ENCODE measurements around the gene MAP3K21. TPM values are rescaled to one million over a fixed set of nuclear protein-coding genes. Genes with fewer than 3 reads are reported as not detected.

The MAP3K21 gene
- total RNA-seq: 1 to 10 TPM in 3 of 4 donors, under 1 TPM in 1; 0.26 to 5.6 (median 2.0) TPM

DNA sequence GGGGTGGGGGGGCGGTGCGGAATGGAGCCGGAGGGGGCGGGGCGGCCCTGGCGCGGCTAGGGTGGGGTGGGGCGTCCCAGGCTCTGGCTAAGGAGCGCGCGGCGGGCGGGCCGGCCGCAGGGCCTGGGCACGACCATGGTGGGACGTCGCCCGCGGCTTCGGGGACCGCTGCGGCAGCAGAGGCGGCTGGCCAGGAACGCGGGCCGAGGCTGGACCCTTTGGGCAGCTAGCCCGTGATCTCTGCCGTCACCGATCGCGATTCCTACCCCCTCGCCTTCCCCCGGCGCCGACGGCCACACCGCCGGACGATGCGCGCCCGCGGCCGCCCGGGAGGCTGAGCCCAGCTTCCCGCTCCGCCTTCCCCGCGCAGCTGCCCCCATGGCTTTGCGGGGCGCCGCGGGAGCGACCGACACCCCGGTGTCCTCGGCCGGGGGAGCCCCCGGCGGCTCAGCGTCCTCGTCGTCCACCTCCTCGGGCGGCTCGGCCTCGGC is at the start of gene MAP3K21:
Gene MAP3K21, plus strand, starts transcription at position 74 of the 491 bp plus-strand sequence. Its CDS starts 305 bp downstream, at position 379.
- Histone ChIP-seq H3K9me3 (no peaks in the 10 kb centered on the region), H3K4me3 (peak within 1 kb of the TSS; percentile 13 to 46), H3K36me3 (no peaks in the 10 kb centered on the region), H3K27me3 (peaks cover 0 to 5% of the 10 kb centered on the region in 2 donors), H3K27ac (peak within 1 kb of the TSS in 1 of 2 donors; percentile 69), H3K4me1 (peaks cover 0 to 9% of the 10 kb centered on the region in 2 donors)
- peak in 1 of 2 donors; percentile 54 for TF ChIP-seq POLR2A (IDR thresholded peaks at IDR 0.05)
- TF ChIP-seq, protein P1, sequence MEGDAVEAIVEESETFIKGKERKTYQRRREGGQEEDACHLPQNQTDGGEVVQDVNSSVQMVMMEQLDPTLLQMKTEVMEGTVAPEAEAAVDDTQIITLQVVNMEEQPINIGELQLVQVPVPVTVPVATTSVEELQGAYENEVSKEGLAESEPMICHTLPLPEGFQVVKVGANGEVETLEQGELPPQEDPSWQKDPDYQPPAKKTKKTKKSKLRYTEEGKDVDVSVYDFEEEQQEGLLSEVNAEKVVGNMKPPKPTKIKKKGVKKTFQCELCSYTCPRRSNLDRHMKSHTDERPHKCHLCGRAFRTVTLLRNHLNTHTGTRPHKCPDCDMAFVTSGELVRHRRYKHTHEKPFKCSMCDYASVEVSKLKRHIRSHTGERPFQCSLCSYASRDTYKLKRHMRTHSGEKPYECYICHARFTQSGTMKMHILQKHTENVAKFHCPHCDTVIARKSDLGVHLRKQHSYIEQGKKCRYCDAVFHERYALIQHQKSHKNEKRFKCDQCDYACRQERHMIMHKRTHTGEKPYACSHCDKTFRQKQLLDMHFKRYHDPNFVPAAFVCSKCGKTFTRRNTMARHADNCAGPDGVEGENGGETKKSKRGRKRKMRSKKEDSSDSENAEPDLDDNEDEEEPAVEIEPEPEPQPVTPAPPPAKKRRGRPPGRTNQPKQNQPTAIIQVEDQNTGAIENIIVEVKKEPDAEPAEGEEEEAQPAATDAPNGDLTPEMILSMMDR (IDR thresholded peaks at IDR 0.05): no peak
- DNase-seq: no peak
- intact Hi-C loops (cut with DNase I; ENCODE audit: low total_unique reads): no loop called here

DNA sequence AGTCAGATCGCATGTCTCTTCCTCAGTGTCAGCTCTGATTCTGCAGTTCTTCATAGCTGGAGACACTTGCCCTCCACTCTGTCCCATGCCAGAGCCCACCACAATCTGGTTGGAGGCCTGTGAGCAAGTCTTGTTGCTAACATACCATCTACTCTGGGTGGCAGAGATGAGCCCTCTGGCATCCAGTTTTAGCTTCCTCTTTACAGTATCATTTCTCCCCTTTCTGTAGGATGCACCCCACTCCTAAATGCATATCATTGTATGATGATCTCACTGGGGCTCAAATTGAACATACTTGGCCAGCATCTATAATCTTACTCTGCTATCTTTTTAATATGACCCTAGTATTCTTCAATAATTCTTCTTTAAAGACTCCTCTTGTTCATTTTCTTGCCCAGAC is 48.9 kb upstream of the MAP3K21 start:
- Histone ChIP-seq H3K4me1 (no peaks in the 10 kb centered on the region), H3K27me3 (no peaks in the 10 kb centered on the region), H3K9me3 (no peaks in the 10 kb centered on the region), H3K36me3 (no peaks in the 10 kb centered on the region), H3K4me3 (no peak overlapping the region), H3K27ac (no peak overlapping the region)
- intact Hi-C loops (cut with DNase I; ENCODE audit: low total_unique reads): no loop called here
- no peak for DNase-seq
- no peak for TF ChIP-seq POLR2A (IDR thresholded peaks at IDR 0.05)
- TF ChIP-seq, protein P1 (IDR thresholded peaks at IDR 0.05): no peak

DNA sequence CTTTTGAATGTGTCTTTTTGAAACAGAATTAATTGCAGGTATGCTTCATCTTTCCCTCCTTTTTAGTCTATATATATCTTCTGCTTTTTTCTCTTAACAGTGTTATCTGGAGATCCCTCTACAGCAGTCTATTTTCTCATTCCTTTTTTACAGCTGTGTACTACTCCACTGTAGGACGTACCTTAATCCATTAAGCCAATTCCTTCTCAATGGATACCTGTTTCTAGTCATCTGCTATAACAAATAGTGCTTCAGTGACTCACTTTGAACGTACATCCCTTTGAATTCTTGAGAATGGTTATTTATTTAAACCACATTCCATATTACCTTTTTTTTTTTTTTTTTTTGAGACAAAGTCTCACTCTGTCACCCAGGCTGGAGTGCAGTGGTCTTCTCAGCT is 47.6 kb upstream of the MAP3K21 start:
- no peak for DNase-seq
- Histone ChIP-seq H3K4me3 (no peak overlapping the region), H3K9me3 (no peaks in the 10 kb centered on the region), H3K4me1 (no peaks in the 10 kb centered on the region), H3K27me3 (no peaks in the 10 kb centered on the region), H3K36me3 (no peaks in the 10 kb centered on the region), H3K27ac (no peak overlapping the region)
- intact Hi-C loops (cut with DNase I; ENCODE audit: low total_unique reads): no loop called here
- no peak for TF ChIP-seq POLR2A (IDR thresholded peaks at IDR 0.05)
- TF ChIP-seq, protein P1 (IDR thresholded peaks at IDR 0.05): no peak

DNA sequence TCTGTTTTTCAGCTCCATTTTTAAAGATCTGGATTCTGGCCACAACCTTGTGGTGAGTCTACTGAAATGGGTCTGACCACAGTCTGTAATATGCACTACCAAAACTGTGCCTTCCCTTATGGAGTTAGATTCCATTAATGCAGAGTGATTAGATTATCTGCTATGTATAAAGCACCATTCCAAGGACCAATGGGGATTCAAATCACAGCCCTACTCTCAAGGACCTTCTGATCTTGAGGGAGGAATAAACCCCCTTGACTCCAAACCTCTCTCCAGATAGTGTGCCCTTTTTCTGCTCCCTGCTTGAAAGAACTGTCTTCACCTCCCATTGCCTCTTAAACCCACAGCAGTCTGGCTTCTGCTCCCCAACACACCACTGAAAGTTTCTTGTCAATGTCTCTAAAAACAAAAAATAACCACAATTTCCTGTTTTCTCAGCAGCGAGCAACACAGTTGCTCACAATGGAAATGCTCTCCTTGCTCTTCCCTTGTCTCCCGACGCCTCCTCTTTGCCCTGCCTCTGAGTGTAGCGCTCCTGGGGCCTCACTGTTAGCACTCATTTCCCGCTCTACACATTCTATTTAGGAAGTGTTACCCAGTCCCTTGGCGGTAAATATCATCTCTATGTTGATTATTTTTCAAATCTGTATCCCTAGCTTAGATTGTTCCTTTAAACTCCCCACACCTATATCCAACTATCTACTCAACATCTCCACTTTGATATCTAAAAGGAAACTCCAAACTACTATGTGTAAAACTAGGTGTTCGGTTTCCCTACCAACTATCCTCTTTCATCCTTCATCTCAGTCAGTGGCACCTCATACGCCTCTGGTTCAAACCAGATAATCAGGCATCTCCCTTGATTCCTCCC is 45.6 kb upstream of the MAP3K21 start:
- no peak overlapping the region for H3K4me3 ChIP-seq
- no peak overlapping the region for H3K27ac ChIP-seq
- no peaks in the 10 kb centered on the region for H3K4me1 ChIP-seq
- DNase-seq: no peak
- no peaks in the 10 kb centered on the region for H3K9me3 ChIP-seq
- TF ChIP-seq POLR2A (IDR thresholded peaks at IDR 0.05): no peak
- TF ChIP-seq, protein P1 (IDR thresholded peaks at IDR 0.05): no peak
- no peaks in the 10 kb centered on the region for H3K27me3 ChIP-seq
- intact Hi-C loops (cut with DNase I; ENCODE audit: low total_unique reads): no loop called here
- H3K36me3 ChIP-seq: no peaks in the 10 kb centered on the region

GRCh38 chr1:233282582-233282886 is 45.0 kb upstream of the MAP3K21 start:
- no peak overlapping the region for H3K4me3 ChIP-seq
- intact Hi-C loops (cut with DNase I; ENCODE audit: low total_unique reads): no loop called here

More at GRCh38 chr1:233282582-233282886, 45.0 kb upstream of the MAP3K21 start:
- Histone ChIP-seq H3K27ac (no peak overlapping the region), H3K27me3 (no peaks in the 10 kb centered on the region), H3K4me1 (no peaks in the 10 kb centered on the region), H3K36me3 (no peaks in the 10 kb centered on the region), H3K9me3 (no peaks in the 10 kb centered on the region)
- TF ChIP-seq, protein P1 (IDR thresholded peaks at IDR 0.05): no peak
- no peak for TF ChIP-seq POLR2A (IDR thresholded peaks at IDR 0.05)
- no peak for DNase-seq

Data from uterus (tissue), 4 donors.